Inflammatory macrophage treated with lipopolysaccharide for 4 hours (primary cell): ENCODE measurements around the gene CAMK2A.

Experiments used
- DNase-seq: peaks from one replicate; pipeline ENCODE4 v3.0.0-alpha.2; 2020

The CAMK2A gene

GRCh38 chr5:150184006-150184405, 105.6 kb downstream of the CAMK2A start:
- DNase-seq, result no peak

GRCh38 chr5:150183436-150183835, 106.1 kb downstream of the CAMK2A start:
- DNase-seq, result no peak

- no peak for DNase-seq
These were observed 106.8 kb downstream of the CAMK2A start for GRCh38 chr5:150182774-150183173.

GRCh38 chr5:150181766-150182545, 107.6 kb downstream of the CAMK2A start:
- DNase-seq, result no peak

GRCh38 chr5:150181027-150181426, 108.5 kb downstream of the CAMK2A start:
- no peak for DNase-seq

GRCh38 chr5:150180241-150181026, 109.1 kb downstream of the CAMK2A start:
- DNase-seq, result peak; percentile 58

- DNase-seq, result no peak
These were observed 110.5 kb downstream of the CAMK2A start for GRCh38 chr5:150179019-150179620.

- DNase-seq, result no peak
These were observed 111.3 kb downstream of the CAMK2A start for GRCh38 chr5:150178262-150178661.

- no peak for DNase-seq
These were observed 111.9 kb downstream of the CAMK2A start for GRCh38 chr5:150177721-150178120.

- no peak for DNase-seq
These were observed 112.7 kb downstream of the CAMK2A start for GRCh38 chr5:150176745-150177477.

- DNase-seq, result peak; percentile 28
These were observed 114.0 kb downstream of the CAMK2A start for GRCh38 chr5:150175536-150175935.

- no peak for DNase-seq
These were observed 114.5 kb downstream of the CAMK2A start for GRCh38 chr5:150175076-150175475.

GRCh38 chr5:150174285-150174684, 115.3 kb downstream of the CAMK2A start:
- no peak for DNase-seq

GRCh38 chr5:150173161-150173560, 116.4 kb downstream of the CAMK2A start:
- DNase-seq, result no peak

GRCh38 chr5:150172556-150172955, 117.0 kb downstream of the CAMK2A start:
- no peak for DNase-seq

GRCh38 chr5:150172145-150172544, 117.4 kb downstream of the CAMK2A start:
- DNase-seq, result no peak
